HG03432 (cell line): ENCODE measurements around the gene ADAM29.
A peak's percentile ranks its signal among the peaks of the same experiment; 100 is the strongest.
"Not testable (repeated sequence)": the region's sequence is repeated elsewhere in the genome, so short reads cannot be mapped to it uniquely, and the experiment has no call there.

Experiments used
- ATAC-seq: cut with Tn5 transposase; IDR thresholded peaks from one replicate; pipeline ENCODE4 v1.9.1; 2021; ENCODE audit warnings: mild to moderate bottlenecking, moderate library complexity; ENCODE audit not compliant: unreplicated experiment

Gene ADAM29

DNA sequence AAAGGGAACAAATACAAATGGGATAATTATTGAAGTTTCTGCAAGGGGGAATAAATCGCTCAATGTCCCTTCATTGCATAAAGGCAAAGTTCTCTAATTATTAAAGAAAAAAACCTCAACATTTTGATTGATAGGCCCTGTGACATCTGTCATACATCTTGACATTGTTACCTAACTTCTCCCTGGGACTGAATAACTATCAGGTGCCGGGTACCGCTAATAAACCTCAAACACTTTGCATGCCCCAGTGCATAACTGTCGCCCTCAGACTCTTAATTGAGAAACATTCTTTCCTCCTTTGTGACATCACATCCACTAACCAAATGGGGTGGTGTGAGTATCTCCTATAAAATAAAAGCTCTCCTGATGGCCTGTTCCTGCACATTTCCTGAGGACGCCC lies at the start of gene ADAM29:
Gene ADAM29, plus strand, starts transcription at position 301 of the 400 bp plus-strand sequence. CDS start 57,168 bp downstream, outside the sequence.
- ATAC-seq, result no peak

- ATAC-seq, result no peak
These were observed 48.8 kb upstream of the ADAM29 start for GRCh38 chr4:174869339-174869738.

DNA sequence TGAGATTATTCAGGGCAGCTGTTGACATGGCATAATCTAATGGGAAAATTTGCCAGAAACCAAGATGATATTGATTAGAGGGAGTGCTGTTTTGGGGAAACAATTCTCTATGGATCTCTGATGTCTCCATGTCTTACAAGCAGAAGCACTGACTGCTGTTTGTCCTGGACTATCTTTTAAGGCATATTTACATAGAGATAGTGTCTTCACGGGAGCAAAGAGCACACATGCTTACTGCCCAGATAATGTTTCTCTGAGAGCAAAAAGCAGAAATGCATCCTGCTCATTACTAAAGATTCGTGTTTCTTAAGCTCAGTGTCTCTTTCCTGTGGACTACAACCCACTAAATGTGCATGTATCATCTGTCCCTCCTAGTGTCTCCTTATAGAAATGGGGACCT lies 47.8 kb upstream of the ADAM29 start:
- no peak for ATAC-seq

DNA sequence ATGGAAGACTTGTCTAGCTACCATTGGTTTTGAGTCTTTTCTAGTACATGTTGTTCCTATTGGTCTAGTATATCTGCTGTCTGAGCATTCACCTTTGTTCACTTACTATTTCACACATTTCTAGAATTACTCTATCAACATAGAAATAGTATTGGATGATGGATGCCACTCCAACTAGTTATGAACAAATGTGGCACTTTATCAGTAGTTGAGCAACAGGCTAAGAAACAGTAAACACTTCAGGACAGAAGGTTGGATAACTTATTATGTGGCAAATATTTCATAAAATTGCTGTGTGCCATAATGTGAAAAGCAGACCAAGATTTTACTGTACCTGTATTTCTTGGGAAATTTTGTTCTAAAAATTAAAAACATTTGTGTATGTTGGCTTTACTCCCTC lies 46.8 kb upstream of the ADAM29 start:
- ATAC-seq, result no peak

- ATAC-seq, result not testable (repeated sequence)
These were observed 45.0 kb upstream of the ADAM29 start for GRCh38 chr4:174873146-174873545.

GRCh38 chr4:174873931-174874330 lies 44.2 kb upstream of the ADAM29 start:
- peak; percentile 82 for ATAC-seq

GRCh38 chr4:174874898-174875297 lies 43.3 kb upstream of the ADAM29 start:
- no peak for ATAC-seq

DNA sequence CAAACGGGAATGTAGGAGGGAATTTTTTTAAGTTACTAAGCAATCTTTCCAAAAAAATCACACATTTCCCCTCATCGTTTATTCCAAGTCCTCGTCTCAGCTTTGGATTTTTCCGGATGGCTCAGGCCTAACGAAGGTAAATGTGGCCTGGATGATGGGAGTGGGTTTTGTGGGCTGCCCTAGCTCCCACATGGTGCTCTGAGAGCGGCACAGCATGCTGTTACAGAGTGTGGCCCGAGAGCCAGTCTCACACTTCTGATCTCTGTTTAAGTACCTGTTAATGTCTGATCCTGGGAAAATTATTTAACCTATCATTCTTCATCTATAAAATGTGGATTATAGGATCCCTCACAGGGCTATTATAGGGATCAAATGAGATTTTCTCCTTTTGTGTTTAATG lies 38.2 kb upstream of the ADAM29 start:
- no peak for ATAC-seq

- ATAC-seq, result peak; percentile 63
These were observed 35.7 kb upstream of the ADAM29 start for GRCh38 chr4:174882317-174882992.

DNA sequence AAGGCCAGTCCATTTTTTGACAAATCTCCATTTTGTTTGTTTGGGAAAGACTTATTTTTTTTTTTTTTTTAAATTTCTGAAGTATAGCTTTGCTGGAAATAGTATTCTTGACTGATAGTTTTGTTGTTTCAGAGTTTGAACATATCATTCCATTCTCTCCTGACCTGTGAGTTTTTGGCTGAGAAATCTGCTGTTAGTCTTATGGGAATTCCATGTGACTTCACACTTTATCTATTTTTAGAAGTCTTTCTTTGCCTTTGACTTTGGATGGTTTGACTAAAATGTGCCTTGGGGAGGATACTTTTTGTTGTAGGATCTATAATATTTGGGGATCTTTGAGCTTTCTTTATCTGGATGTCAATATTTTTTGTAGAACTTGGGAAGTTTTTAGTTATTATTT lies 10.7 kb upstream of the ADAM29 start:
- ATAC-seq, result no peak

DNA sequence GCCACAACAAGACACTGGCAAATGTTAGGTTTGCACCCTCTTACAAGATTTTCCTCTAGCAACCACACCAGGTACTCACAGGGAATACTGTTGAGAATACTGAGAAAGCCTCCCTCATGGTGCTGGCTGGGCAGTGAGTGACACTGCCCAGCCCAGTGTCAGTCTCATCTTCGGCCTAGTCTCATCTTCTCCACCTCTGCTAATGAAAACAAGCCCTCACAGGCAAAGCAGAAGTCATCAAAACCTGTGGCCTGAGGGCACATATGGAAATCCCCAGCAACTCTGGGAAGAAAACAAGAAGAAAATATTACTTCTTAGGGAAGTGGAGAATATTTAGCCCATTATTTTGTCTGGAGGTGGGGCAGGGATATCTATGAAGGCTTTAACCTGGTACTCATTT lies 7.9 kb upstream of the ADAM29 start:
- no peak for ATAC-seq

- ATAC-seq, result no peak
These were observed 5.1 kb upstream of the ADAM29 start for GRCh38 chr4:174912919-174913543.

- no peak for ATAC-seq
These were observed 1.8 kb downstream of the ADAM29 start for GRCh38 chr4:174919886-174920423.

- no peak for ATAC-seq
These were observed 8.8 kb downstream of the ADAM29 start for GRCh38 chr4:174926958-174927357.

GRCh38 chr4:174928174-174928573 lies 10.0 kb downstream of the ADAM29 start:
- peak; percentile 62 for ATAC-seq

- peak; percentile 41 for ATAC-seq
These were observed 10.6 kb downstream of the ADAM29 start for GRCh38 chr4:174928575-174929253.

DNA sequence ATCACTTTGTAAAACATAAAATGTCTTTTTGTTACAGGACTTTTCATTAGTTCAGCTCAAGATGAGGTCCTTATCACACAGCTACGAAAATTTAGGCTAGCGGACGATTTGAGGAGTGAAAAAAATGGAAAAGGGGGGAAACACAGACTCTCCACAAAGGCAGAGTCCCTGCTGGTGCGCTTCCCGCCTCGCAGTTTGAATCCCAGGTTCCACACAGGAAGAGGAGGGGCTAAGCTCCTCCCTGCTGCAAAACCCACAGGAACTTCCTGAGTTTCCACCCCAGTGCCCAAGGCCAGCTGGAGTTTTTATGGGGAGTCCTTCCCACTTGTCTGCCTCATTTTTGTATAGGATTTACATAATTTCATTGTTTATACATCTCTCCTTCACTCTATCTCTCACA lies 11.2 kb downstream of the ADAM29 start:
- ATAC-seq, result no peak

DNA sequence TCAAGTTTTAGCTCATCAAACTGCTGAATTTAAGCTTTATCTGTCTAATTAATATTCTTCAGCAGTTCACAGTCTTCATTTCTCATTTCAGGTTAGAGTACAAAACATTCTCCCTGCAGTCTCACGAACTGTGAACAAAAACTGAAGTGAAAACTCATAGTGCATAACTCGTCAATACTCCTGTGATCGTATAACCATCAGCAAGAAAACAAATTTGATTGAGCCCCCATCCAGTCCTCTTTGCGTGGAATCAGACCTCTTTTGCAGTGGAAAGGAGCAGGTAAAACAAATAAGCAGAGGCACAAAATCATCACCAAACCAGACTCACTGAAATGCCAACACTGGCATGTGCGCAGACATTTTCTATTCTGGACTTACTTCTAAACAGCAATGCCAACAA lies 12.7 kb downstream of the ADAM29 start:
- ATAC-seq, result no peak

- no peak for ATAC-seq
These were observed 14.9 kb downstream of the ADAM29 start for GRCh38 chr4:174933083-174933482.

DNA sequence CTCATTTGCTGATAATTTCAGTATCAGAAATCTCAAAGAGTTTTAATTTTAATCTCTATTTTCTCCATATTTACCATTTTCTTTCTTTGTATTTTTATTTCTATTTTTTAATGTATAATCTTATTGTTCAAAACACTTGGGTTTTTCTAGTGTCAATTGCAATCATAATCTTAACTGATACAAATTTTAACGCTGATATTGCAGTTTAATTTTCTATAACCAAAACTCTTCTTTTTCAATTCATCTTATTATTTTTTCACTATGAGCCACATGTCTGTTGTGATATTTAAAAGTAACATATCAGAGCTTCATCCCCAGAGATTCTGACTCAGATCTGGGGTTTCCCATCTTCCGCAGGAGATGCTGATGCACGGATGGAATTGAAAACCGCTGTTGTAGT lies 16.2 kb downstream of the ADAM29 start:
- ATAC-seq, result no peak

DNA sequence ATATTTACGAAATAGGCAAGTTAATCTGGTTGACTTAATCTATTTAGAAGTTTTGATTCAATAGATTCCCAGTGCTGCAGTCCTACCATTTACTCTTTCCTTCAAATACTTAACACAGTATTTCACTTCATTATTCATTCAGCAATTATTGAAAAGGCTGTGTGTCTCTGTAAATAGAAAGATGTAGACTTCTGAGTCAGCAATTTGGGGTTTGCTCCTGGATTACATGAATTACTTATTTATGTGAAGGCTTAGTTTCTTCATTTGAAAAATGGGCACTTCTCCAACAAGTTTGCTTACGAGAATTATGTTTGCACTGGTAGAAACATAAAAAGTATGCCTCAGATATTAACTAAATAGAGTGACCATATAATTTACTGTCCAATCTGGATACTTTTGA lies 17.4 kb downstream of the ADAM29 start:
- no peak for ATAC-seq

DNA sequence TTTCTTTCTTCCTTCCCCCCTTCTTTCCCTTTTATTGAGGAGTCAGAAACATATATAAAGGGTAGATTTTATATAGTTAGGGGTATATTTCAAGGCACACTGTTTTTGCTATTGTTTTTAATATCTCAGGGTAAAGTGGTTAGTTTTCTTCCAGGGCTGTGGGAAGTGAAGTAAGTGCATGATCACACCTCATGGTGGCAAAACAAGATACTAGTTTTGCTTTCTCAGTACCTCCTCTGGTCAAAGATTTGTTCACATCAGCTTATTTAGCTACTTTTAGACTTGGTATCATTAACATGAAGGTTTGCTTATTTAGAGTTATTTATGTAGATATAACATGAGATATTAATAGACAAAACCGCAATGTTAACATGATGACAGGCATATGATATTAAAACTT lies 21.8 kb downstream of the ADAM29 start:
- no peak for ATAC-seq
